ENCODE data around the gene CENPK.
A peak's percentile ranks its signal among the peaks of the same experiment; 100 is the strongest.
"Not testable (repeated sequence)": the region's sequence is repeated elsewhere in the genome, so short reads cannot be mapped to it uniquely, and the experiment has no call there.

Gene CENPK

DNA sequence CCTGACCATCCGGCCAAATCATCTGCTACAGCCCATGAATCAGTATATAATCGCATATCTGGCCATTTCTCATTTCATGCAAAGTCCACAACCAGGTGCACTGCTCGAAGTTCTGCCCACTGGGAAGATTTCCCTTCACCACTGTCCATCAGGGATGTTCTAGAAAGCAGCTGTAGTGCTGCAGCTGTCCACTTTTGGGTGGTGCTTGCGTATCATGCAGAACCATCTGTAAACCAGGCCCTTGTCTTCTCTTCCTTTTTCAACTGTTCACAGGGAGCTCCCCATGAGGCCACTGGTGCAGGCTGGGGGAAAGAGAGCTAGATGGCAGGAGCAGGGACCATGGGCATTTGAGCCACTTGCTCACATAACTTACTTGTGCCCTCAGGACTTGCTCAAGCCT is 73.8 kb downstream of the CENPK start:
- DNase-seq, result no peak

DNA sequence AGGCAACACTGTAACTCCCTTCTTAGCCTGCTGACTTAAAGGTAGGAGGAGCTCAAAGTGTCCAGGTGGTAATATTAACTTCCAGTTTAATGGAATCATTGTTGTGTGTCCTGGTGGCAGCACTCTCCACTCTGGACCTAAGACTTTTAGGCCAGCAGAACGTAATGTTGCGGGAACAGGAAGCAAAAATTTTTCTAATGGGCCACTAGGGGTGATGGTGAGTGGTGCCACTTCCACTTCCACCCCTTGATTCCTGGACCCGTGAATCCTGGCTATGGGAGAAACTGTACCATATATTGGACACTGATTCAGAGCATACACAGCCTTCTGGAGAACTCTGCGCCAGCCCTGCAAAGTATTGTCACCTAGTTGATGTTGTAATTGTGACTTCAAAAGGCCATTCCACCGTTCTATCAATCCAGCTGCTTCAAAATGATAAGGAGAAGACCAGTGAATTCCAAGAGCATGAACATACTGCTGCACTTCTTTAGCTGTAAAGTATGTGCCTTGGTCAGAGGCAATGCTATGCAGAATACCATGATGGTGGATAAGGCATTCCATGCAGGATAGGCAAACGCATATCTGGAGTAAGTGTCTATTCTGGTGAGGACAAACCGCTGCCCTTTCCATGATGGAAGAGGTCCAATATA is 74.8 kb downstream of the CENPK start:
- not testable (repeated sequence) for DNase-seq

DNA sequence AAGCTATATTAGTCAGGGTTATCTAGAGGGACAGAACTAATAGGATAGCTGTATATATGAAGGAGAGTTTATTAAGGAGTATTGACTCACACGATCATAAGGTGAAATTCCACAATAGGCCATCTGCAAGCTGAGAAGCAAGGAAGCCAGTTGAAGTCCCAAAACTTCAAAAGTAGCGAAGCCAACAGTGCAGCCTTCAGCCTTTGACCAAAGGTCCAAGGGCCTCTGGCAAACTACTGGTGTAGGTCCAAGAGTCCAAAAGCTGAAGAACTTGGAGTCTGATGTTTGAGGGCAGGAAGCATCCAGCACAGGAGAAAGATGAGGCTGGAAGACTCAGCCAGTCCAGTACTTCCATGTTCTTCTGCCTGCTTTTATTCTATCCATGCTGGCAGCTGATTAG is 76.2 kb downstream of the CENPK start:
- DNase-seq, result not testable (repeated sequence)

DNA sequence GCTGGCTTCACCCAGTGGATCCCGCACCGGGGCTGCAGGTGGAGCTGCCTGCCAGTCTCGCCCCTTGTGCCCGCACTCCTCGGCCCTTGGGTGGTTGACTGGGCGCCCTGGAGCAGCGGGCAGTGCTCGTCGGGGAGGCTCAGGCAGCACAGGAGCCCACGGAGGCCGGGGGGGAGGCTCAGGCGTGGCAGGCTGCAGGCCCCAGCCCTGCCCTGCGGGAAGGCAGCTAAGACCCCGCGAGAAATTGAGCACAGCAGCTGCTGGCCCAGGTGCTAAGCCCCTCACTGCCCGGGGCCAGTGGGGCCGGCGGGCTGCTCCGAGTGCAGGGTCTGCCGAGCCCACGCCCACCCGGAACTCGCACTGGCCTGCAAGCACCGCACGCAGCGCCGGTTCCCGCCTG is 77.6 kb downstream of the CENPK start:
- no peak for DNase-seq

DNA sequence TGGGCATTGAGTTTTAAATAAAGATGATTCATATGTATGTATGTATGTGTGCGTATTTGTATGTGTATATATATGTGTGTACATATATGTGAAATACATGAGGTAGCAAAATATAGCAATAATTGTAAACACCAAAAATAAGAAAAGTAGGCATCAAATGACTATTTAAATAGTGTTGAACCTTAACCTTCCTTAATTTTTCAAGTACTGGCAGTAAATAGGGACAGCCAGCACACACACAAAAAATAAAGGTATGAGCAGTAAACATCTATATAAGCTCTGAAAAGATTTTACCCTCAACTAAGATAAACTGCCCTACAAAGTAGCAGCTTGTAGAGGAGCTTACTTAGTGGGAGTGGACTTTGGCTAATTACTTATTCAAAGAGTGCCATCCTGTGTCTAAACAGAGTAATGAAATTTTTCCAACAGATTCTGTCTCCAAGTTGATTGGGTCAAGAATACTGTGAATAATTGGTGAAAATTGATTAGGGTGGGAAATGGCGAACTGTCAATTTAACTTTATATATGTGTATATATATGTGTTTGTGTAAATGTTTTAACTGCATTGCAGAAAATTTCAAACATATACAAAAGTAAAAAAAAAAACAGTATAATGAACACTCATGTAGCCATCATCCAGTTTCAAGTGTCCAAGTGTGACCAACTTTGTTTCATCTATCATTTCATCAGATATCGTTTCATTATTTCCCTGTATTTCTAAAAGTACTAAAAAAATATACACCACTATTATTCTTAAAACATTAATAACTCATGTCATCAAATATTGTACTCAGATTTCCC is 79.2 kb downstream of the CENPK start:
- DNase-seq, result no peak

DNA sequence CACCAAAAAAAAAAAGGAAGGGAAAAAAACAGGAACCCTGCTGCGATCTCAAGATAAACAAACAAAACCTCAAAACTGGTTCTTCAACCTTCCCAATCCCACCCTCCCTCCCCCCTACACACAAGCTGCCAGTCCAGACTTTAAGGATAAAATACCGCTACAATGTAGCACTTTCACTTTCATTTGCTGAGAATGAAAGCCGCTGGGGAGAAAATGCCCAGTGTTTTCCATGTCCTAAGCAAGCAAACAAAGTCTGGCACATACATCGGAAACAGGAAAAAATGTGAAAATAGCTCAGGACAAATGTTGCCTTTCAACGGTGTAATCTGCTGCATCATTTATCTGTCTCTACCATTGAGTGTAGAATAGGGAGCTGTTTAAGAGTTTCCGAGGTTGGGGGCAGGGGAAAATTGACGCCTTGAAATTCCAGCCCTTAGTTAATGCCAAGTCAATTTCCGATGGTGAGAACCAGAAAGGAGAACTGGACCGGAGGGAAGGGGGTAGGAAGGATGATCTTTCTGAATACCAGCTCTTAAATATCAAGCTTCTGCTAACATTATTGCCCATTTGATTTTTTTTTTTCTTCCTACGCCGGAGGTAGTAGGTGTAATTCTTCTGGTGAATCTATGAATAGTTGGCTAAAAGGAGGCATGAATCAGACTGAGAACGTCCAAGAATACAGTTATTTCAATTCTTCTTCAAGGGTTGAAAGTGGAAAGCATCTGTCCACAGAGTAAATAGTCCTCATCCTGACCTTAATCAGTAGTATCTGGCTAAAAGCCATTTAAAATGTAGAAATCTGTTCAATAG is 80.0 kb downstream of the CENPK start:
- peak; percentile 73 for DNase-seq

DNA sequence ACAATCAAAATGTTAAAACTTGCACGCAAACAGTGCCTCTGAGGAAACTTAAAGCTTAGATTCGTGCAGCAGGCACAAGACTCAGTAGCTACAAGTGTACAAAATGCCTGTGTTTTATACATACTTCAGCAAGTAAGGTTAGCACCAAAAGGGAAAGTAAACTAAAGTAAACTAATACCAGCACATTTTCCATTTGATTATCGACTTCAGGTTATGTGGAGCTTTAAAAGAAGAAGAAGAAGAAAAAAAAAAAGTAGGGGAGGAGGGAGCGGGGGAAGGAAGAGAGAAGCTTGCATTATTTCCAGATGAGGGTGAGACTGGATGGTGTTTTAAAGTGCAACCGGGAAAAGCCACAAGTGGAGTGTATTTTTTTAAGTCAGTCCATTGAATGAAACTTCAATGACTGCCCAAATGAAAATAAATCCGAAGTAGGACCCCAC is 80.7 kb downstream of the CENPK start:
- DNase-seq, result no peak

DNA sequence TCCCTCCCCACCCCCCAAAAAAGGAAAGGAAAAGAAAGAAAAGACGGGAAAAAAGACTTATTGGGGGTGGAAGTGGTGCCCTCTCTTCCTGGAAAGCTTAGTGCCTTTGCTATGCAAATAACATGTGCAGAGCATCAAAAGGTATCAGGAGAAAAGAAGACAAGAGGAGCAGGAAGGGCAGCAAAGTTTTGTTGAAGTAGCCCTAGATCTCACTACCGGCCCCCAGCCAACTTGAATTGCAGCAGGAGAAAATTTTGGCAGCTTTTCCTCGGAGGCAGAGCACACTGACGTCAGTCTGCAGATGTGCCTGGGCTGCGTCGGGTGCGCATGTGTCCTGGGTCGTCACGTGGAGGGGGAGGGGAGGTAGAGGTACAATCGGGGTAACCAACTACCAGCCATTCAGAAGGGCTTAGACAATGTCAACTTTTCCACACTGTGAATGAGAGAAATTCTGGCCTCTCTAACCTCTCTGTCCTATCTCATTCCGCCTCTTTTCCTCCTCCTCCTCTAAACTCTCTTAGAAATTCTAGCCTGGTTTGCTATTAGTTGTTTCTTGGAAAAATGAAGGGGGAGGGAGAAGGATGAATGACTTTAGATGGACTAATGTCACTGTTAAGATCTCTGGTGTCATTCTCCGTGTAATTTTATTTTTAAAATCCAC is 81.2 kb downstream of the CENPK start, which contains the start of gene ADAMTS6:
Gene ADAMTS6 (minus strand): TSS at position 286 of the 661 bp plus-strand sequence. CDS start 8,247 bp downstream, outside the sequence.
- peak; percentile 90 for DNase-seq

DNA sequence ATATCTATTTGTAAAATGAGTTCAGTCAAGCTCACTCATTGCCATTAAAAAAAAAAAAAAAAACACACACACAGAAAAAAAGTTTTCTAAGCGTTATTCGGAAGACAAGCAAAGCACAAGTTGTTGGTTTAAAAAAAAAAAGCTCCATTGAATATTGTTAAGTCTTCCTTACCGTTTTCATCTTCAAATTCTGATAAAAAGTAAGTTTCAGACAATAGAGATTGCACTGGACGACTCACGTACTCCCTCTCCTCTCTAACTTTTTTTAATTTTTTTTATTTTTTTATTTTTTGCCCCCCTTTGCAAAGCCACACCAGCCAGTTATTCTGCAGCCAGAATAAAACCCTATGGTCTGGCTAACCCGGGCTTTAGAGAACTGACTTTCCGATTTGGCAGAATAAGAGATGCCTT is 81.8 kb downstream of the CENPK start:
- DNase-seq, result no peak

DNA sequence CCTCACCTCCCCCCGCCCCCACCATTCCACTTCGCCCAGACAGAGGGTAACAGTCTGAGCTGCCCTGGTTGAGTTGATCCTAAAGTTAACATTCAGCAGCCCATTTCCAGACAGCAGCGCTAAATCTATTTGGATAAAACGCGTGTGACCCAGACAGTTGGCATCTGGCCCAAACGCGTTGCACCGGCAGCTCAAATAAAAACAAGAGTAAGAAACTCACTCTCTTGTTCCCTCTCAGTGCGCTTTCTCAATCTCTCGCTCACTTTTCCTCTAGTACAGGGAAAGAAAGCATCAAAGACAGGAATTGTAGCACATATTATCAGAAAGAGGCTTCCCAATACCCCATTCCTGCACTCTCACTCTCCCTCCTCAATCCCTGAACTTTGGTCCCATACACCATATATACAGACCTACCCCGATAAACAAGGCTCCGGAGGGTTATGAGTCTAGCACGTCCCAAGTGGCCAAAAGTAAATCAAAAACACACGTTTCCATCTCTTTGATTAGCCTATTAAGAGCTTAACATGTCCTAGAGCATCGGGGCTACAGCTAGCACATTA is 82.6 kb downstream of the CENPK start:
- peak; percentile 62 for DNase-seq

DNA sequence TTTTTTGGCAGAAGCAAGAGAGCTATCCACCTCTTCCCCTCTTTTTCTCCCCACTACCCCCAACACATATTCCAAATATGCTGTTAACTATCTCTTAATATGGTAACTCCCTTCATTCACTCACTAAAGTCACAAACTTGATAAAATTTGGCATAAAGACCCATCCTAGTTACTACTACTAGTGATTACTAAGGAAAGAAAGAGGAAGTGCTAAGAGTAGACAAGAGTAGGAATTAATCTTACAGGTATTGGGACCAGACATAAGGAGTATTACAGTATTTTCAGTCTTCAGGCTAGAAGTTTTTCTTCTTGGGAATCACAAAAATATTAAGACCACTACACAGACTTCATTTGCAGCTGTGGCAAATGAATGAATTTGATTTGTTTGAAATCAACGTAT is 83.4 kb downstream of the CENPK start:
- no peak for DNase-seq

DNA sequence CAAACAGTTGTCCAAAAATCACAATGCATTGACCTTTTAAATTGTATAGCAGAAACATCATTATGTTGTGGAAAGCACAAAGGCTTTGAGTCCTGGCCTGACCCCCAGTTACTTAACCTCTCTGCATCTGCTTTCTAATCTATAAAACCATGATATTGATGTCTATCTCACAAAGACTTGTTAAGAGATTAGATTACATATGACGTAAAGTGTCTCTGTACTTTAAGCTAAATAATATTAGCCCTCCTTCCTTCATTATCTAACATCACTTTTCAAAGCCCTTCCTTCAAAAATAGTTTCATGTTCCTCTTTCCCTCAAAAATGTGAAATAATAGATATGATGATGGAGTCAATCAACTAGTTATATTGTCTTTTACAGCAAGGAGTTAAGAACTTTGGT is 84.6 kb downstream of the CENPK start:
- no peak for DNase-seq

DNA sequence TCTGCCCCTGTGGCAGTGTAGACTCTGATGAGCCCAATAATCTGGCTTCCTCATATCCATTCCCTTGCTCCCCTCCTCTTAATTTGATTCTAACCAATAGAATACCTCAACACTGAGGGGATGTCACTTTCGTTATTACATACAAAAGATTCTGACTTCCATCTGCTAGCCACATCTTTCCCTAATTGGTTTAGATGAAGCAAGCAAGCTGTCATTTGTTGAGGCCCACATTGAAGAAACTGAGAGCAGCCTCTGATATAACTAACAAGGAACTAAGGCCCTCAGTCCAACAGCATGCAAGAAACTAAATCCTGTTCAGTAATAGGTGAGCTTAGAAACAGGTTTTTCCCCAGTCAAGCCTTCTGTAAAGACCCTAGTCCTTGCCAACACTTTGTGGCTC is 87.1 kb downstream of the CENPK start:
- DNase-seq, result no peak

DNA sequence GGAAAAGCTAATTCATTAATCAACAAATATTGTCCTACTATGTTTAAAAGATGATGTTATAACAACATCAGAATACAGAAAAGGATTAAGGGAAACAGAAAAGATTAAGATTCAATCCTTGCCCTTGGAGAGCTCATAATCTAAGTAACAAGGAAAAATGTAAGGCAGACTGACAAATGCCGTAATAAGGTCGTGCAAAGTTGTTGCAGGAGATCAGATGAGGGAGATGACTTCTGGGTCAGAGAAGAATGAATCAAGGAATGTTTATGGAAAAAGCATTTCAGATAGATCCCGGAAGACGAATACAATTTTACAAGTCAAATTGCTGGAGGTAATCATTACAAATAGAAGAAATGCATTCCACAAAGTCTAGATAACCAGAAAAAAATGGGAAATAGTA is 87.6 kb downstream of the CENPK start:
- no peak for DNase-seq

DNA sequence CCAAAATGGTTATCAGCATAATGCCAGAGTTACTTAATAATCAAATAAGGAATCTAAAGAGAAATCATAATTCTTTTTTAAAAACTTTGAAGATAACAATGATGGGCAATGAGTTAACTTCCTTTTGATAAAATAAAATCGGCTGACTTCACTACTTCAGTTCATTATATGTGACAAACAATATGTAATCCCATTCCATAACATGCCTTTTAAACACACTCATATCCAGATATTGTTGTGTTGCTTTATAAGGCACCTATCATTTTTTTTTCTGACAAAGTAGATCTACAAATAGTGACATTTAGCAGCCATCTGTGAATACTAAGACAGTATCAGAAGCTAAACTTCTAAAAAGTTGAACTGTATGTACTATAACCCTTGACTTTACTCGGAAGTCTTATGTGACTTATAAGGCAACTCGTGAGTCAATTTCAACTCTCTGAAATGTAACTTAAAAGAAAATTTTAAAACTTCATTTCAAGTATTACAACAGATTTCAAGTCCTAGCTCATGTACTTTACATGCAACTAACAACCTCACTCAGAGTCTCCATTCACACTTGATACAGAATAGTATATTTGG is 88.7 kb downstream of the CENPK start:
- DNase-seq, result no peak

DNA sequence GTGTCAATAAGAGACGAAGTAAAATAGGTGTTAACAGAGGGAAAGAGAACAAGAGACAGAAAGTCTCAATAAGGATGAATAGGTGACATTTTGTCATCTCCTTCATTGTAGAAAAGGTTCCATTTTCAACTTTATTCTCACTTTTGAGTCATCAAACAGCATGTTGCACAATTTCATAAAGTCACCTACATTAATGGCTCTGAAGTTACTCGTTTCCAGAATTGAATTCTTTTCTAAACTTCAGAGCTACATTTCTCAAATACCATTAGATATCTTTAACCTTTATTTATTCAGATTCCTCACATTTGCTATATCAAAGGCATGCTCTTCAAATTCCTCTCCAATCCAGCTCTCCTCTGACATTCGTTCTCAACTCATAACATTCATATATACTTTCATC is 94.3 kb downstream of the CENPK start:
- DNase-seq, result no peak
